ENCODE results near the gene AP3D1.

DNA sequence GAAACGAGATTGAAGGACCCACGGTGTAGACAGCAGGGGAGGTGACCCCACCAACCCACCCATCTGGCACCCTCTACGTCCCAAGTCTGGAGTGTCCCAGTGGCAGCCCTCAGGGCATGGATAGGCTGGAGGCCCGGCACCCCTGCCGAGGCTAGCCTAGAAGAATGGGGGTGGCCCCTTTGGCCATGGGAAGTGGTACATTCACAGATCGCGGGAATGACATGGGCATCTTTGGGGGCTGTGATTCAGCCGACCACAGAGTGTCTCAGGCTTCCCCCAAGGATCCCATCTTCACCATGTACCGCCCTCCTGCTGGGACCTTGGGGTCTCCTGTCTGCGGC lies 89.0 kb downstream of the AP3D1 start:
- TF ChIP-seq, protein P1, sequence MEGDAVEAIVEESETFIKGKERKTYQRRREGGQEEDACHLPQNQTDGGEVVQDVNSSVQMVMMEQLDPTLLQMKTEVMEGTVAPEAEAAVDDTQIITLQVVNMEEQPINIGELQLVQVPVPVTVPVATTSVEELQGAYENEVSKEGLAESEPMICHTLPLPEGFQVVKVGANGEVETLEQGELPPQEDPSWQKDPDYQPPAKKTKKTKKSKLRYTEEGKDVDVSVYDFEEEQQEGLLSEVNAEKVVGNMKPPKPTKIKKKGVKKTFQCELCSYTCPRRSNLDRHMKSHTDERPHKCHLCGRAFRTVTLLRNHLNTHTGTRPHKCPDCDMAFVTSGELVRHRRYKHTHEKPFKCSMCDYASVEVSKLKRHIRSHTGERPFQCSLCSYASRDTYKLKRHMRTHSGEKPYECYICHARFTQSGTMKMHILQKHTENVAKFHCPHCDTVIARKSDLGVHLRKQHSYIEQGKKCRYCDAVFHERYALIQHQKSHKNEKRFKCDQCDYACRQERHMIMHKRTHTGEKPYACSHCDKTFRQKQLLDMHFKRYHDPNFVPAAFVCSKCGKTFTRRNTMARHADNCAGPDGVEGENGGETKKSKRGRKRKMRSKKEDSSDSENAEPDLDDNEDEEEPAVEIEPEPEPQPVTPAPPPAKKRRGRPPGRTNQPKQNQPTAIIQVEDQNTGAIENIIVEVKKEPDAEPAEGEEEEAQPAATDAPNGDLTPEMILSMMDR (IDR thresholded peaks at IDR 0.05; ENCODE audit: extremely low read depth in 1 of 2, insufficient read depth in 1 of 2, low read depth in 1 of 2, low read length in 2 of 2), result no peak
- TF ChIP-seq MYC (IDR thresholded peaks at IDR 0.05; ENCODE audit: low read depth, low read length), result no peak
- no peak for TF ChIP-seq POLR2A (IDR thresholded peaks at IDR 0.05; ENCODE audit: low read depth, low read length)
- TF ChIP-seq EZH2 (IDR thresholded peaks at IDR 0.05; ENCODE audit: borderline replicate concordance, low read depth, low read length, severe bottlenecking), result no peak
- TF ChIP-seq, protein P2, sequence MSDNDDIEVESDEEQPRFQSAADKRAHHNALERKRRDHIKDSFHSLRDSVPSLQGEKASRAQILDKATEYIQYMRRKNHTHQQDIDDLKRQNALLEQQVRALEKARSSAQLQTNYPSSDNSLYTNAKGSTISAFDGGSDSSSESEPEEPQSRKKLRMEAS (IDR thresholded peaks at IDR 0.05; ENCODE audit: insufficient read depth, insufficient read length), result no peak
- TF ChIP-seq POLR2AphosphoS5 (IDR thresholded peaks at IDR 0.05; ENCODE audit: insufficient read depth, low read depth, low read length), result no peak

Measured in endothelial cell of umbilical vein (primary cell).